RPMI8226 (cell line): ENCODE results near the gene EXOC7.

Source experiments
- DNase-seq: peaks from one replicate; pipeline ENCODE4 v3.0.0-alpha.2; 2015

The EXOC7 gene

GRCh38 chr17:76039121-76039520 is 64.5 kb downstream of the EXOC7 start:
- DNase-seq = no peak

GRCh38 chr17:76038050-76038449 is 65.5 kb downstream of the EXOC7 start:
- DNase-seq = no peak

- DNase-seq = no peak
Measured at GRCh38 chr17:76036497-76037261, 66.9 kb downstream of the EXOC7 start.

DNA sequence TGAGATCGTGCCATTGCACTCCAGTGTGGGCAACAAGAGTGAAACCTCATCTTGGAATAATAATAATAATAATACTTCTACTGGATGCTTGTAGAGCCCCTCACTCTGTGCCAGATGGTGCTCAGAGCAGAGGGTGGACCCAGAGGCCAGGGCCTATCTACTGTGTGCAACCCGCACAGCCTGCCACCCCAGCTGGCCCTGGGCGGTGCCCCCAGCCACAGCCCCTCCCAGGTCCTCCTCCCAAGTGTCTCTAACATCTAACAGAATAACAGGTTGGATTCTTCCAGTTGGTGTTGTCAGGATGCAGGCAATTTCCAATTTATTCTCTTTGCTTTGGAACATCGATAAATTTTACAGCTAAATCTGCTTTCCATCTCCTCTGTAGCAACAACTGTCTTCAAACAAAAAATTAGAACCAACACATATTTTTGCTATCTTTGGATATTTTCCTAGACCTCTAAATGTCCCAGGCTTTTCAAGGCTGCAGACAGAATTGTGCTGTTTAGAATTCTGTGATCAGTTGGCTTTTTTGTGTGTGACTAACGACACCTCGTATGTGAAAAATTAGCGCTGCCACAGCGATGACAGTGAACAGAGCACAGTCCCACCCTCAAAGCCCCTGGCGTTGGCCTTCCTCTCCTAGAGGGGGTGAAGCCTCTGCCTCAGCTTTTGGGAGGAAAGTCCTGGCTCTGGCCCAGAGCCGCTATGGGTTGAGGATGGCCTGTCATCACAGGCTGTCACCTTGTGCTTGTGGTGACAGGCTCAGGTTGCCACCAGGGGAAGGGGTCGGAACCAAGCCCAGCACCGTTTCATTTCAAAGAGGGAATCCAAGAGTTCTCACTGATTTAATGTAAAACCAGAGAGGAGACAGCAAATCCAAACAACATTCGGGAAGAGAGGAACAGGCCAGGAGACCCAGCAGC is 68.9 kb downstream of the EXOC7 start:
- DNase-seq = no peak

DNA sequence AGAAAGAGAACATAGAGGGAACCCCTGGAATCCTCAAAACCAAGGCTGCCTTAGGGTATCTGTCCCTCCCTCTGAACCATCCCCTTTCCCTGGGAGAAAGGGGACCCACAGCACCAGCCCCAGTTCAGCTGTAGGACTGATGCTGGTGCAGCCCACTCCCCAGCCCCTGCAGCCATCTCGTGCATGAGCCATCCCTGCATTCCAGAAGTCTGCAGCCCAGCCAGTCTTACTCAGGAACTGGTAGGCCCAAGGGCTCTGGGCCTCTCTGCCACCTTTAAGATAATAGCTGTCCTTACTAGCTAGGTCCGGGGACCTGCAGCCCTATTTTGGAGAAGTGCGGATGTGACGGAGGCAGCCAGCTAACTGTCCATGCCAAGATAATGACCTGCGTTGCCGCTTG is 70.4 kb downstream of the EXOC7 start:
- no peak for DNase-seq

DNA sequence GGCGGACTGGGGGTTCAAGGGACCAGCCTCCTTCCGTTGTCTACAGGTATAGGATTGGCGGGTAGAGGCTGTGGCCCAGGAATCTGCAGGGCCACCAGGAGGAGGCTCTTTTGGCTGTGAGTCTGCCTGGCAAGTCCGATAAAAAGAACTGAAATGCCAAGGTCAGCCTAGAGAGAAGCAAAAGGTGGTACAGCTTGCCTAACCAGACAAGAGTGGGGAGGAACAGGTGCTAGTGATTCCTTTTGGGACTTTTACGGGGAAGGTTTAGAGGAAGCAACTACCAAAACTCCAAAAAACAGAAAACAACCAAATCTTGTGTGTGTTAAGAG is 70.8 kb downstream of the EXOC7 start:
- no peak for DNase-seq

- DNase-seq = peak; percentile 28
Measured at GRCh38 chr17:76032073-76032779, 71.4 kb downstream of the EXOC7 start.
